Vagina (tissue), 2 donors: ENCODE measurements around the gene SNX9.

Experiments used
- POLR2A ChIP-seq, 2 donors: fragments of 450-650 bp; IDR thresholded peaks; one replicate each; pipeline ENCODE4 v1.6.1; 2017; ENCODE audit warnings: antibody characterized with exemption in 2 of 2, mild to moderate bottlenecking in 2 of 2, moderate library complexity in 2 of 2
- POLR2AphosphoS5 ChIP-seq, 2 donors: sonication (generic); formaldehyde crosslinking; IDR thresholded peaks; one replicate each; pipeline ENCODE4 v1.9.0; 2017; ENCODE audit warnings: antibody characterized with exemption in 2 of 2, mild to moderate bottlenecking in 2 of 2, low read depth in 1 of 2; ENCODE audit not compliant: insufficient read depth in 1 of 2

GRCh38 chr6:157860505-157860991 lies 37.5 kb downstream of the SNX9 start:
- TF ChIP-seq POLR2A (IDR thresholded peaks at IDR 0.05) (no peak), POLR2AphosphoS5 (IDR thresholded peaks at IDR 0.05; ENCODE audit: insufficient read depth in 1 of 2, low read depth in 1 of 2) (no peak)
